IMR-90 (cell line): Measurements from ENCODE around the gene CLEC16A.

Experiments used
- CEBPB ChIP-seq: IDR thresholded peaks from 2 replicates; pipeline ENCODE4 v1.6.1; 2012; ENCODE audit warnings: low read depth, low read length, improper control_type of control experiment
- CTCF ChIP-seq: conservative IDR thresholded peaks from 2 replicates; pipeline ENCODE4 v1.5.1; 2012; ENCODE audit warnings: mild to moderate bottlenecking, low read depth, low read length, improper control_type of control experiment
- FOS ChIP-seq: fragments of 150-350 bp; IDR thresholded peaks from 2 replicates; pipeline ENCODE4 v1.6.1; 2016; ENCODE audit warnings: low read depth, low read length
- MAFK ChIP-seq: IDR thresholded peaks from 2 replicates; pipeline ENCODE4 v1.6.1; 2012; ENCODE audit warnings: low read depth, low read length, improper control_type of control experiment
- MXI1 ChIP-seq: IDR thresholded peaks from 2 replicates; pipeline ENCODE4 v1.6.1; 2012; ENCODE audit warnings: low read depth, mild to moderate bottlenecking, low read length, moderate library complexity, borderline replicate concordance
- NFE2L2 ChIP-seq: fragments of 150-350 bp; IDR thresholded peaks from 2 replicates; pipeline ENCODE4 v1.6.1; 2016; ENCODE audit warnings: low read depth, mild to moderate bottlenecking, low read length
- POLR2A ChIP-seq: IDR thresholded peaks from 2 replicates; pipeline ENCODE4 v1.6.1; 2012; ENCODE audit warnings: mild to moderate bottlenecking, low read depth, low read length
- RAD21 ChIP-seq: IDR thresholded peaks from 2 replicates; pipeline ENCODE4 v1.6.1; 2012; ENCODE audit warnings: low read length, improper control_type of control experiment
- RCOR1 ChIP-seq: IDR thresholded peaks from 2 replicates; pipeline ENCODE4 v1.6.1; 2012; ENCODE audit warnings: mild to moderate bottlenecking, low read length, improper control_type of control experiment; ENCODE audit not compliant: insufficient replicate concordance
- RFX5 ChIP-seq: IDR thresholded peaks from 2 replicates; pipeline ENCODE4 v1.8.0; 2012; ENCODE audit warnings: low read depth, mild to moderate bottlenecking, low read length, moderate library complexity
- SMC3 ChIP-seq: fragments of 150-350 bp; IDR thresholded peaks from 2 replicates; pipeline ENCODE4 v1.6.1; 2016; ENCODE audit warnings: low read depth, mild to moderate bottlenecking, antibody characterized with exemption, low read length, moderate library complexity
- USF2 ChIP-seq: fragments of 150-350 bp; IDR thresholded peaks from 2 replicates; pipeline ENCODE4 v1.6.1; 2017; ENCODE audit warnings: mild to moderate bottlenecking, antibody characterized with exemption, low read length, low read depth

- TF ChIP-seq CTCF (no peak), POLR2A (no peak), MXI1 (no peak), RFX5 (no peak), RCOR1 (no peak), USF2 (no peak), NFE2L2 (no peak), CEBPB (no peak), RAD21 (no peak), SMC3 (no peak), FOS (no peak), MAFK (no peak)
Observed at GRCh38 chr16:10937068-10937859, 7.1 kb upstream of the CLEC16A start.
